Suprapubic skin (tissue), 4 donors: ENCODE results near the gene HEPACAM2. TPM values are rescaled to one million over a fixed set of nuclear protein-coding genes. Genes with fewer than 3 reads are reported as not detected.

Experiments used
- DNase-seq, 2 donors: peaks; one replicate each; pipeline ENCODE4 v3.0.0-alpha.2; 2019; ENCODE audit warnings: low spot score in 2 of 2
- H3K27ac ChIP-seq: fragments of 200-600 bp; sonication (generic); one replicate; pipeline ENCODE4 v1.5.1; 2019
- H3K27me3 ChIP-seq: fragments of 200-600 bp; sonication (generic); one replicate; pipeline ENCODE4 v1.5.1; 2019
- H3K36me3 ChIP-seq: fragments of 200-600 bp; sonication (generic); one replicate; pipeline ENCODE4 v1.5.1; 2019
- H3K4me1 ChIP-seq: fragments of 200-600 bp; sonication (generic); one replicate; pipeline ENCODE4 v1.5.1; 2019
- H3K4me3 ChIP-seq: fragments of 200-600 bp; sonication (generic); one replicate; pipeline ENCODE4 v1.5.1; 2019; ENCODE audit warnings: mild to moderate bottlenecking
- H3K9me3 ChIP-seq: fragments of 200-600 bp; sonication (generic); one replicate; pipeline ENCODE4 v1.5.1; 2019
- EP300 ChIP-seq: sonication (generic); formaldehyde crosslinking; IDR thresholded peaks from one replicate; pipeline ENCODE4 v1.6.1; 2017; ENCODE audit warnings: antibody characterized with exemption
- POLR2A ChIP-seq, 2 donors: fragments of 450-650 bp; IDR thresholded peaks; one replicate each; pipeline ENCODE4 v1.6.1; 2017; ENCODE audit warnings: antibody characterized with exemption in 2 of 2, mild to moderate bottlenecking in 2 of 2, moderate library complexity in 2 of 2
- POLR2AphosphoS5 ChIP-seq, 3 donors: sonication (generic); formaldehyde crosslinking; IDR thresholded peaks; one replicate each; pipeline ENCODE4 v1.6.1; 2017; ENCODE audit warnings: antibody characterized with exemption in 3 of 3
- WGBS: methylation state at CpG from one replicate; pipeline ENCODE4 v1.1.5; 2018; 5-methylcytosine and 5-hydroxymethylcytosine counted together
- total RNA-seq, 4 donors: library from RNA; depleted of rRNA; stranded (reverse); fragments of >200 nt; gene quantifications; one replicate each; pipeline ENCODE4 v1.1.0, GENCODE V29; 2016
- TF ChIP-seq, protein P1 (sequence below), 2 donors: fragments of 200-600 bp in 1 of 2; fragments of 450-650 bp in 1 of 2; sonication (generic) in 1 of 2; IDR thresholded peaks; one replicate each; pipeline ENCODE4 v1.5.1; 2016 to 2019; ENCODE audit warnings: antibody characterized with exemption in 2 of 2, mild to moderate bottlenecking in 1 of 2, moderate library complexity in 1 of 2

The HEPACAM2 gene
- total RNA-seq, 4 donors from 2014 or later, result 0.25 TPM; not detected in 3

DNA sequence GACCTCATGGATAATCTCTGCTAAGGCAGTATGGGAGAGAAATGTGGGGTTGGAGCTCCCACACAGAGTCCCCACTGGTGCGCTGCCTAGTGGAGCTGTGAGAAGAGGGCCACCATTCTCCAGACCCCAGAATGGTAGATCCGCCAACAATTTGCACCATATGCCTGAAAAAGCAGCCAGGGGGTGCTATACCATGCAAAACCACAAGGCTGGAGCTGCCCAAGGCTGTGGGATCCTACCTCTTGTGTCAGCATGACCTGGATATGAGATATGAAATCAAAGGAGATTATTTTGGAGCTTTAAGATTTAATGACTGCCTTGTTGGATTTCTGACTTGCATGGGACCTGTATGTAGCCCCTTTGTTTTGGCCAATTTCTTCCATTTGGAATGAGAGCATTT, 51.0 kb downstream of the HEPACAM2 start:
- no peak overlapping the region for H3K27ac ChIP-seq
- no peaks in the 10 kb centered on the region for H3K36me3 ChIP-seq
- TF ChIP-seq, protein P1, sequence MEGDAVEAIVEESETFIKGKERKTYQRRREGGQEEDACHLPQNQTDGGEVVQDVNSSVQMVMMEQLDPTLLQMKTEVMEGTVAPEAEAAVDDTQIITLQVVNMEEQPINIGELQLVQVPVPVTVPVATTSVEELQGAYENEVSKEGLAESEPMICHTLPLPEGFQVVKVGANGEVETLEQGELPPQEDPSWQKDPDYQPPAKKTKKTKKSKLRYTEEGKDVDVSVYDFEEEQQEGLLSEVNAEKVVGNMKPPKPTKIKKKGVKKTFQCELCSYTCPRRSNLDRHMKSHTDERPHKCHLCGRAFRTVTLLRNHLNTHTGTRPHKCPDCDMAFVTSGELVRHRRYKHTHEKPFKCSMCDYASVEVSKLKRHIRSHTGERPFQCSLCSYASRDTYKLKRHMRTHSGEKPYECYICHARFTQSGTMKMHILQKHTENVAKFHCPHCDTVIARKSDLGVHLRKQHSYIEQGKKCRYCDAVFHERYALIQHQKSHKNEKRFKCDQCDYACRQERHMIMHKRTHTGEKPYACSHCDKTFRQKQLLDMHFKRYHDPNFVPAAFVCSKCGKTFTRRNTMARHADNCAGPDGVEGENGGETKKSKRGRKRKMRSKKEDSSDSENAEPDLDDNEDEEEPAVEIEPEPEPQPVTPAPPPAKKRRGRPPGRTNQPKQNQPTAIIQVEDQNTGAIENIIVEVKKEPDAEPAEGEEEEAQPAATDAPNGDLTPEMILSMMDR (IDR thresholded peaks at IDR 0.05), result no peak
- TF ChIP-seq POLR2A (IDR thresholded peaks at IDR 0.05) (no peak), POLR2AphosphoS5 (IDR thresholded peaks at IDR 0.05) (no peak), EP300 (no peak)
- H3K27me3 ChIP-seq, result no peaks in the 10 kb centered on the region
- no peaks in the 10 kb centered on the region for H3K9me3 ChIP-seq
- no CpG with 5 or more reads among the region's 2 CpGs for WGBS
- H3K4me3 ChIP-seq, result no peak overlapping the region
- DNase-seq, result no peak
- H3K4me1 ChIP-seq, result no peaks in the 10 kb centered on the region

DNA sequence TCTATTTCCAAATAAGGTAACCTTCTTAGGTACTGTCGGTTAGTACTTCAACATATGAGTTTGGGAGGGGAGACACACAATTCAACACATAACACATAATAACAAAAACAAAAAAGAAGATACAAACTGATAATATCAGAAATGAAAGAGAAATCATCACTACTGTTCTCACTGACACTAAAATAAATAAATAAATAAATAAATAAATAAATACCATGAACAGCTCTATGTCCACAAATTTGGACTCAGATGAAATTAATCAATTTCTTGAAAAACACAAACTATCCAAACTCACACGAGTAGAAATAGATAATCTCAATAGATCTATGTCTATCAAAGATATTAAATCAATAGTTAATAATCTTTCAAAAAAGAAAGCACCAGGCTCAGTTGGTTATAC, 53.6 kb downstream of the HEPACAM2 start:
- Histone ChIP-seq H3K36me3 (no peaks in the 10 kb centered on the region), H3K4me1 (no peaks in the 10 kb centered on the region), H3K4me3 (no peak overlapping the region), H3K9me3 (no peaks in the 10 kb centered on the region), H3K27ac (no peak overlapping the region), H3K27me3 (no peaks in the 10 kb centered on the region)
- WGBS, result 56% methylated on average over 2 of the region's 2 CpGs
- no peak for DNase-seq
- TF ChIP-seq, protein P1 (IDR thresholded peaks at IDR 0.05), result no peak
- TF ChIP-seq POLR2A (IDR thresholded peaks at IDR 0.05), result no peak
- no peak for TF ChIP-seq EP300
- no peak for TF ChIP-seq POLR2AphosphoS5 (IDR thresholded peaks at IDR 0.05)

DNA sequence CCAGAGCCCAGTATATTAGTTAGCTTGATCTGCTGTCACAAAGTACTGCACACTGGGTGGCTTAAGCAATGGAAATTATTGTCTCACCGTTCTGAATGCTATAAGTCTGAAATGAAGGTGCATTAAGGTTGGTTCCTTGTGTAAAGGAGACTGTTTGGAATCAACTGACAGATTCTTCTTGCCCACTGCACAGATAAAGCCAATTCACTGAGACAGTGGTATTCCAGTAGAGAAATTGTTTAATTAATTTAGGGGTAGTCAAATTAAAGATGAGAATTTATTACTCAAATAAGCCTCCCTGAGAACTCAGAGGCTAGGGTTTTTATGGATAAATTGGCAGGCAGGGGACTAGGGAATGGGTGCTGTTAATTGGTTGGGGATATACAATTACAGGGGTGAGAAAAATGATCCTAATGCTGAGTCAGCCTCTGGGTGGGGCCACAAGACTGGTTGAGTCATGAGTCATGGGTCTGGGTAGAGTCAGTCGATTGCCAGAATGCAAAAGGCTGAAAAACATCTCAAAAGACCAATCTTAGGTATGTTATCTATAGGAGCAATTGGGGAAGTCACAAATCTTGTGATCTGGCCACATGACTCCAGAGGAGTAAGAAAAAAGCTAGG, 54.6 kb downstream of the HEPACAM2 start:
- no peak overlapping the region for H3K27ac ChIP-seq
- H3K9me3 ChIP-seq, result no peaks in the 10 kb centered on the region
- H3K36me3 ChIP-seq, result no peaks in the 10 kb centered on the region
- 64% methylated on average over 2 of the region's 2 CpGs for WGBS
- DNase-seq, result no peak
- no peaks in the 10 kb centered on the region for H3K27me3 ChIP-seq
- no peak overlapping the region for H3K4me3 ChIP-seq
- H3K4me1 ChIP-seq, result no peaks in the 10 kb centered on the region
- TF ChIP-seq EP300 (no peak), POLR2AphosphoS5 (IDR thresholded peaks at IDR 0.05) (no peak), POLR2A (IDR thresholded peaks at IDR 0.05) (no peak)
- TF ChIP-seq, protein P1 (IDR thresholded peaks at IDR 0.05), result no peak

DNA sequence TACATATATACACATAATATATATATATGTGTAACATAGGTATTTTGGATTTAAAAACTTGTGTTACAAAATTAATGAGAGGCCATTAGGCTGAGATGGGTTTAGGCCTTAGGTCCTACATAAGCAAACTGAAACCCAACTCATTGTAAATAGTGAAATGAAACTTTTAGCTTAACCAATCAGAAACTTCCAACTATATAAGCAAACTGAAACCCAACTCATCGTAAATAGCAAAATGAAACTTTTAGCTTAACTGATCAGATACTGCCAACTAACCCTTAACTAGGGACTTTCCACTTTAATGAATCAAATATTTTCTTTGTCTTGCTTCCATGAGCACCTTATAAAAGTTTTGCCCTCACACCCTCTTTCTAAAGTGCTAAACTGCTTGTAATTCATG, 60.8 kb downstream of the HEPACAM2 start:
- no peaks in the 10 kb centered on the region for H3K9me3 ChIP-seq
- no peak overlapping the region for H3K27ac ChIP-seq
- no peaks in the 10 kb centered on the region for H3K4me1 ChIP-seq
- H3K36me3 ChIP-seq, result no peaks in the 10 kb centered on the region
- no peak overlapping the region for H3K4me3 ChIP-seq
- no peak for DNase-seq
- no peaks in the 10 kb centered on the region for H3K27me3 ChIP-seq
- 33% methylated on average over 1 of the region's 1 CpG for WGBS
- TF ChIP-seq, protein P1 (IDR thresholded peaks at IDR 0.05), result no peak
- no peak for TF ChIP-seq POLR2AphosphoS5 (IDR thresholded peaks at IDR 0.05)
- TF ChIP-seq EP300, result no peak
- TF ChIP-seq POLR2A (IDR thresholded peaks at IDR 0.05), result no peak

DNA sequence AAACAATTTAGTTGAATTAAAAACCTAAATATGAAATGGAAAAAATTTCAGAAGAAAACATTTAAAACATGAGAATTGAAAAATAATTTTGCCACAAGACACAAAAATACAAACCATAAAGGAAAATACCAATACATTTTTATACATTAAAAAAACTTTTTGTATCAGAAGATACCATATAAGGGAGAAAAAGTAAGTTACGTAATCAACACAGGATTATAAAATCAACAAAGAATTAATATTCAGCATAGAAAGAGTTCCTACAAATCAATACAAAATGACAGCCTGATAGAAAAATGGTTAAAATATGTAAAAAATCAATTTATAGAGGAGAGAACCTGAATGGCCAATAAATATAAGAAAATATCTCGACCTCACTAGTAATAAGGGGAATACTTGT, 61.5 kb downstream of the HEPACAM2 start:
- 93% methylated on average over 2 of the region's 2 CpGs for WGBS
- Histone ChIP-seq H3K4me3 (no peak overlapping the region), H3K27ac (no peak overlapping the region), H3K4me1 (no peaks in the 10 kb centered on the region), H3K9me3 (no peaks in the 10 kb centered on the region), H3K27me3 (no peaks in the 10 kb centered on the region), H3K36me3 (no peaks in the 10 kb centered on the region)
- no peak for TF ChIP-seq POLR2A (IDR thresholded peaks at IDR 0.05)
- no peak for TF ChIP-seq POLR2AphosphoS5 (IDR thresholded peaks at IDR 0.05)
- no peak for TF ChIP-seq EP300
- TF ChIP-seq, protein P1 (IDR thresholded peaks at IDR 0.05), result no peak
- no peak for DNase-seq
